IPS DF 6.9 (cell line): ENCODE measurements around the gene DSG2.
"Not testable (repeated sequence)": the region's sequence is repeated elsewhere in the genome, so short reads cannot be mapped to it uniquely, and the experiment has no call there.

Experiments used
- DNase-seq: peaks from one replicate; pipeline ENCODE4 v3.0.0-alpha.2; 2013; ENCODE audit warnings: low read depth, low spot score
- H3K27ac ChIP-seq: one replicate; pipeline ENCODE4 v1.5.1; 2013; ENCODE audit warnings: low read length, control low read depth
- H3K27me3 ChIP-seq: 2 replicates; pipeline ENCODE4 v1.6.1; 2013; ENCODE audit warnings: mild to moderate bottlenecking, low read length; ENCODE audit not compliant: control insufficient read depth, insufficient read depth
- H3K36me3 ChIP-seq: 2 replicates; pipeline ENCODE4 v1.6.1; 2013; ENCODE audit warnings: low read length; ENCODE audit not compliant: control insufficient read depth, insufficient read depth
- H3K4me1 ChIP-seq: 2 replicates; pipeline ENCODE4 v1.6.1; 2013; ENCODE audit warnings: low read length; ENCODE audit not compliant: control insufficient read depth, insufficient read depth
- H3K4me3 ChIP-seq: 2 replicates; pipeline ENCODE4 v1.5.1; 2013; ENCODE audit warnings: mild to moderate bottlenecking, low read length
- H3K9me3 ChIP-seq: 2 replicates; pipeline ENCODE4 v1.6.1; 2013; ENCODE audit warnings: low read length, inconsistent platforms; ENCODE audit not compliant: control insufficient read depth, insufficient read depth
- WGBS: extraction: QIAGEN DNeasy Blood & Tissue Kit; methylation state at CpG from one replicate; pipeline ENCODE4 v1.1.7; 2013; ENCODE audit warnings: mixed read lengths, missing lambda C conversion rate; ENCODE audit not compliant: insufficient read length, insufficient coverage; 5-methylcytosine and 5-hydroxymethylcytosine counted together

DSG2 gene

GRCh38 chr18:31487246-31488015, 10.5 kb upstream of the DSG2 start:
- H3K4me1 ChIP-seq: 0 out of 2 replicates have a peak, but pooled peaks cover 2% of the 10 kb centered on the region
- no peaks in the 10 kb centered on the region for H3K9me3 ChIP-seq
- no peaks in the 10 kb centered on the region for H3K36me3 ChIP-seq
- H3K27ac ChIP-seq: no peak overlapping the region
- WGBS: no CpG with 5 or more reads among the region's 9 CpGs
- H3K4me3 ChIP-seq: no peak overlapping the region
- no peaks in the 10 kb centered on the region for H3K27me3 ChIP-seq
- DNase-seq: no peak

- no CpG with 5 or more reads among the region's 1 CpG for WGBS
- H3K36me3 ChIP-seq: no peaks in the 10 kb centered on the region
- no peaks in the 10 kb centered on the region for H3K27me3 ChIP-seq
- no peak for DNase-seq
- H3K9me3 ChIP-seq: no peaks in the 10 kb centered on the region
- H3K4me3 ChIP-seq: no peak overlapping the region
- no peak overlapping the region for H3K27ac ChIP-seq
- H3K4me1 ChIP-seq: 0 out of 2 replicates have a peak, but pooled peaks cover 2% of the 10 kb centered on the region
Observed at GRCh38 chr18:31489311-31489710, 8.7 kb upstream of the DSG2 start.

- H3K4me1 ChIP-seq: 0 out of 2 replicates have a peak, but pooled peaks cover 2% of the 10 kb centered on the region
- no CpG with 5 or more reads among the region's 1 CpG for WGBS
Observed at GRCh38 chr18:31490387-31490786, 7.6 kb upstream of the DSG2 start.

GRCh38 chr18:31490833-31491232, 7.1 kb upstream of the DSG2 start:
- no peak overlapping the region for H3K4me3 ChIP-seq
- H3K36me3 ChIP-seq: no peaks in the 10 kb centered on the region
- H3K4me1 ChIP-seq: 0 out of 2 replicates have a peak, but pooled peaks cover 2% of the 10 kb centered on the region
- H3K9me3 ChIP-seq: no peaks in the 10 kb centered on the region
- H3K27me3 ChIP-seq: no peaks in the 10 kb centered on the region
- no peak for DNase-seq
- no peak overlapping the region for H3K27ac ChIP-seq

More at GRCh38 chr18:31490387-31490786, 7.6 kb upstream of the DSG2 start:
- Histone ChIP-seq H3K27ac (no peak overlapping the region), H3K9me3 (no peaks in the 10 kb centered on the region), H3K36me3 (no peaks in the 10 kb centered on the region), H3K27me3 (no peaks in the 10 kb centered on the region), H3K4me3 (no peak overlapping the region)
- DNase-seq: no peak

GRCh38 chr18:31491586-31491985, 6.4 kb upstream of the DSG2 start:
- no peak overlapping the region for H3K27ac ChIP-seq
- H3K4me1 ChIP-seq: 0 out of 2 replicates have a peak, but pooled peaks cover 2% of the 10 kb centered on the region
- no peaks in the 10 kb centered on the region for H3K36me3 ChIP-seq
- no peaks in the 10 kb centered on the region for H3K9me3 ChIP-seq
- H3K27me3 ChIP-seq: no peaks in the 10 kb centered on the region
- no peak for DNase-seq
- no peak overlapping the region for H3K4me3 ChIP-seq

- Histone ChIP-seq H3K4me3 (no peak overlapping the region), H3K27ac (no peak overlapping the region), H3K36me3 (no peaks in the 10 kb centered on the region), H3K27me3 (no peaks in the 10 kb centered on the region), H3K9me3 (no peaks in the 10 kb centered on the region), H3K4me1 (no peaks in the 10 kb centered on the region)
- DNase-seq: no peak
- WGBS: no CpG with 5 or more reads among the region's 9 CpGs
Observed at GRCh38 chr18:31492671-31493070, 5.3 kb upstream of the DSG2 start.

- no peak overlapping the region for H3K27ac ChIP-seq
- H3K4me1 ChIP-seq: no peaks in the 10 kb centered on the region
- H3K9me3 ChIP-seq: no peaks in the 10 kb centered on the region
- WGBS: no CpG with 5 or more reads among the region's 7 CpGs
- H3K27me3 ChIP-seq: no peaks in the 10 kb centered on the region
- H3K36me3 ChIP-seq: no peaks in the 10 kb centered on the region
- no peak for DNase-seq
- no peak overlapping the region for H3K4me3 ChIP-seq
Observed at GRCh38 chr18:31493171-31493570, 4.8 kb upstream of the DSG2 start.

GRCh38 chr18:31493941-31494340, 4.0 kb upstream of the DSG2 start:
- H3K27ac ChIP-seq: no peak overlapping the region
- H3K4me3 ChIP-seq: no peak overlapping the region
- H3K9me3 ChIP-seq: no peaks in the 10 kb centered on the region
- H3K27me3 ChIP-seq: no peaks in the 10 kb centered on the region
- no peak for DNase-seq
- no peaks in the 10 kb centered on the region for H3K4me1 ChIP-seq
- no peaks in the 10 kb centered on the region for H3K36me3 ChIP-seq

- not testable (repeated sequence) for H3K36me3 ChIP-seq
Observed at GRCh38 chr18:31494705-31495244, 3.2 kb upstream of the DSG2 start.

GRCh38 chr18:31497404-31497835, 557 bp upstream of the DSG2 start:
- Histone ChIP-seq H3K27ac (no peak overlapping the region), H3K9me3 (no peaks in the 10 kb centered on the region), H3K27me3 (no peaks in the 10 kb centered on the region), H3K36me3 (no peaks in the 10 kb centered on the region), H3K4me3 (peak overlapping the region; percentile 86; the same call in 1 of the 2 replicates), H3K4me1 (peaks cover 2% of the 10 kb centered on the region; the same call in 1 of the 2 replicates)
- no CpG with 5 or more reads among the region's 25 CpGs for WGBS
- no peak for DNase-seq

More at GRCh38 chr18:31494705-31495244, 3.2 kb upstream of the DSG2 start:
- DNase-seq, H3K27ac ChIP-seq, H3K4me1 ChIP-seq, H3K9me3 ChIP-seq, H3K27me3 ChIP-seq, H3K4me3 ChIP-seq: not testable (repeated sequence)
- no CpG with 5 or more reads among the region's 2 CpGs for WGBS
